ENCODE results near the gene CHST13. TPM values are rescaled to one million over a fixed set of nuclear protein-coding genes. Genes with fewer than 3 reads are reported as not detected.

The CHST13 gene
- total RNA-seq, 2 donors from 2014 or later, result 1.6 to 6.7 TPM

- H3K4me3 ChIP-seq (ENCODE audit: low read length), result no peak overlapping the region
- peak; percentile 90 for DNase-seq
- peaks cover 27% of the 10 kb centered on the region for H3K27me3 ChIP-seq (ENCODE audit: control insufficient read depth, insufficient read depth, low read length, poor library complexity, severe bottlenecking)
- Mint-ChIP-seq H3K36me3 (ENCODE audit: low read depth) (no peaks in the 10 kb centered on the region), H3K9me3 (no peaks in the 10 kb centered on the region), H3K27me3 (ENCODE audit: insufficient read depth) (peaks cover 31% of the 10 kb centered on the region), H3K27ac (no peak overlapping the region), H3K4me3 (no peak overlapping the region), H3K4me1 (peaks cover 11% of the 10 kb centered on the region)
- no peaks in the 10 kb centered on the region for H3K36me3 ChIP-seq (ENCODE audit: control insufficient read depth, insufficient read depth, low read length)
- no peak overlapping the region for H3K27ac ChIP-seq (ENCODE audit: low read depth, low read length)
- WGBS, 2 experiments (ENCODE audit: insufficient coverage in 1 of 2, insufficient read length in 1 of 2), result 10% methylated on average over 6 of the region's 6 CpGs; no CpG with 5 or more reads in 1 of the 2 experiments
- no peaks in the 10 kb centered on the region for H3K9me3 ChIP-seq (ENCODE audit: control insufficient read depth, low read length)
- peak; percentile 95 for TF ChIP-seq CTCF (conservative IDR thresholded peaks at IDR 0.05)
- no peak overlapping the region for H3K9ac ChIP-seq (ENCODE audit: extremely low read depth, low read length, poor library complexity, severe bottlenecking)
- peaks cover 7% of the 10 kb centered on the region for H3K4me1 ChIP-seq (ENCODE audit: control insufficient read depth, insufficient read depth, low read length)
These were observed 1.6 kb upstream of the CHST13 start for GRCh38 chr3:126522363-126522788.

- peaks cover 2% of the 10 kb centered on the region for H3K4me1 Mint-ChIP-seq
- no peak overlapping the region for H3K27ac ChIP-seq (ENCODE audit: low read depth, low read length)
- H3K36me3 ChIP-seq (ENCODE audit: control insufficient read depth, insufficient read depth, low read length), result no peaks in the 10 kb centered on the region
- H3K9me3 Mint-ChIP-seq, result no peaks in the 10 kb centered on the region
- no peak overlapping the region for H3K27ac Mint-ChIP-seq
- peak overlapping the region; percentile 59 for H3K4me3 Mint-ChIP-seq
- TF ChIP-seq CTCF (conservative IDR thresholded peaks at IDR 0.05), result no peak
- peaks cover 31% of the 10 kb centered on the region for H3K27me3 Mint-ChIP-seq (ENCODE audit: insufficient read depth)
- H3K27me3 ChIP-seq (ENCODE audit: control insufficient read depth, insufficient read depth, low read length, poor library complexity, severe bottlenecking), result peaks cover 27% of the 10 kb centered on the region
- DNase-seq, result no peak
- WGBS, 2 experiments (ENCODE audit: insufficient coverage in 1 of 2, insufficient read length in 1 of 2), result 21 to 24% methylated on average over 13 to 31 of the region's 31 CpGs
- H3K4me1 ChIP-seq (ENCODE audit: control insufficient read depth, insufficient read depth, low read length), result no peaks in the 10 kb centered on the region
- H3K9ac ChIP-seq (ENCODE audit: extremely low read depth, low read length, poor library complexity, severe bottlenecking), result no peak overlapping the region
- H3K36me3 Mint-ChIP-seq (ENCODE audit: low read depth), result no peaks in the 10 kb centered on the region
- no peaks in the 10 kb centered on the region for H3K9me3 ChIP-seq (ENCODE audit: control insufficient read depth, low read length)
- H3K4me3 ChIP-seq (ENCODE audit: low read length), result peak overlapping the region; percentile 72
These were observed 554 bp downstream of the CHST13 start for GRCh38 chr3:126524429-126524988.

- H3K27me3 Mint-ChIP-seq (ENCODE audit: insufficient read depth), result peaks cover 31% of the 10 kb centered on the region
- peak overlapping the region; percentile 59 for H3K4me3 Mint-ChIP-seq
These were observed 1.3 kb downstream of the CHST13 start for GRCh38 chr3:126525091-126525852.

More at GRCh38 chr3:126525091-126525852, 1.3 kb downstream of the CHST13 start:
- H3K9me3 ChIP-seq (ENCODE audit: control insufficient read depth, low read length), result no peaks in the 10 kb centered on the region
- no peak overlapping the region for H3K27ac ChIP-seq (ENCODE audit: low read depth, low read length)
- no peak for TF ChIP-seq CTCF (conservative IDR thresholded peaks at IDR 0.05)
- Mint-ChIP-seq H3K36me3 (ENCODE audit: low read depth) (no peaks in the 10 kb centered on the region), H3K4me1 (no peaks in the 10 kb centered on the region), H3K27ac (no peak overlapping the region), H3K9me3 (no peaks in the 10 kb centered on the region)
- no peaks in the 10 kb centered on the region for H3K4me1 ChIP-seq (ENCODE audit: control insufficient read depth, insufficient read depth, low read length)
- no peaks in the 10 kb centered on the region for H3K36me3 ChIP-seq (ENCODE audit: control insufficient read depth, insufficient read depth, low read length)
- no peak overlapping the region for H3K4me3 ChIP-seq (ENCODE audit: low read length)
- DNase-seq, result no peak
- H3K27me3 ChIP-seq (ENCODE audit: control insufficient read depth, insufficient read depth, low read length, poor library complexity, severe bottlenecking), result peaks cover 27% of the 10 kb centered on the region
- WGBS, 2 experiments (ENCODE audit: insufficient coverage in 1 of 2, insufficient read length in 1 of 2), result 86 to 90% methylated on average over 5 to 12 of the region's 12 CpGs
- H3K9ac ChIP-seq (ENCODE audit: extremely low read depth, low read length, poor library complexity, severe bottlenecking), result no peak overlapping the region
